ENCODE data around the gene AP3M1.

- no peak for TF ChIP-seq CTCF (conservative IDR thresholded peaks at IDR 0.05; ENCODE audit: low read length)
- no peak for TF ChIP-seq EZH2phosphoT487 (IDR thresholded peaks at IDR 0.05; ENCODE audit: borderline replicate concordance)
These were observed 16.8 kb upstream of the AP3M1 start for GRCh38 chr10:74167443-74167842.

All from Loucy (cell line).